IPS-11a (cell line): Measurements from ENCODE around the gene CD226.

ENCODE experiments used
- H3K4me3 ChIP-seq: one replicate; pipeline ENCODE4 v1.5.1; 2013; ENCODE audit warnings: low read depth, low read length, control low read depth

Gene CD226

GRCh38 chr18:69820538-69820937 is 127.1 kb downstream of the CD226 start:
- H3K4me3 ChIP-seq: no peak overlapping the region

GRCh38 chr18:69819460-69819859 is 128.2 kb downstream of the CD226 start:
- H3K4me3 ChIP-seq: no peak overlapping the region

- H3K4me3 ChIP-seq: no peak overlapping the region
These were observed 130.2 kb downstream of the CD226 start for GRCh38 chr18:69817335-69817940.

- no peak overlapping the region for H3K4me3 ChIP-seq
These were observed 132.8 kb downstream of the CD226 start for GRCh38 chr18:69814861-69815385.

GRCh38 chr18:69813559-69813958 is 134.1 kb downstream of the CD226 start:
- no peak overlapping the region for H3K4me3 ChIP-seq

GRCh38 chr18:69808399-69808798 is 139.3 kb downstream of the CD226 start:
- no peak overlapping the region for H3K4me3 ChIP-seq

GRCh38 chr18:69804776-69805501 is 142.7 kb downstream of the CD226 start:
- H3K4me3 ChIP-seq: no peak overlapping the region
